Stimulated activated CD4-positive, alpha-beta T cell treated with anti-CD3 and anti-CD28 coated beads, Interleukin-1b, Interleukin-23, amount 100 ng/mL, for 48 hours (primary cell): Measurements from ENCODE around the gene CTSV.
A peak's percentile ranks its signal among the peaks of the same experiment; 100 is the strongest.
"Not testable (repeated sequence)": the region's sequence is repeated elsewhere in the genome, so short reads cannot be mapped to it uniquely, and the experiment has no call there.

Source experiments
- DNase-seq: peaks from one replicate; pipeline ENCODE4 v3.0.0-alpha.2; 2020

Gene CTSV

GRCh38 chr9:97039514-97039860 is 545 bp upstream of the CTSV start:
- no peak for DNase-seq

GRCh38 chr9:97023505-97023904 is 15.4 kb downstream of the CTSV start:
- not testable (repeated sequence) for DNase-seq

- DNase-seq, result peak; percentile 81
Observed at GRCh38 chr9:97013151-97014132, 25.5 kb downstream of the CTSV start.

- not testable (repeated sequence) for DNase-seq
Observed at GRCh38 chr9:97012617-97013016, 26.3 kb downstream of the CTSV start.

GRCh38 chr9:97002195-97002594 is 36.7 kb downstream of the CTSV start:
- DNase-seq, result not testable (repeated sequence)

GRCh38 chr9:97001338-97001737 is 37.6 kb downstream of the CTSV start:
- not testable (repeated sequence) for DNase-seq

GRCh38 chr9:97000139-97000787 is 38.7 kb downstream of the CTSV start:
- not testable (repeated sequence) for DNase-seq

- DNase-seq, result not testable (repeated sequence)
Observed at GRCh38 chr9:96999733-97000132, 39.2 kb downstream of the CTSV start.

GRCh38 chr9:96997009-96997701 is 41.8 kb downstream of the CTSV start:
- not testable (repeated sequence) for DNase-seq

GRCh38 chr9:96994531-96995016 is 44.4 kb downstream of the CTSV start:
- not testable (repeated sequence) for DNase-seq

- DNase-seq, result not testable (repeated sequence)
Observed at GRCh38 chr9:96992303-96992702, 46.6 kb downstream of the CTSV start.

- DNase-seq, result not testable (repeated sequence)
Observed at GRCh38 chr9:96989747-96990318, 49.1 kb downstream of the CTSV start.

GRCh38 chr9:96984887-96985286 is 54.1 kb downstream of the CTSV start:
- DNase-seq, result not testable (repeated sequence)

- DNase-seq, result not testable (repeated sequence)
Observed at GRCh38 chr9:96984139-96984538, 54.8 kb downstream of the CTSV start.

GRCh38 chr9:96983496-96984122 is 55.3 kb downstream of the CTSV start:
- DNase-seq, result not testable (repeated sequence)
